Ramos (cell line): ENCODE data around the gene PCDH9.

Experiments used
- in situ Hi-C: fragments of 300-500 bp; cut with MboI; formaldehyde crosslinking; loops from one replicate; pipeline ENCODE4 v1.14.3; 2022; ENCODE audit warnings: low sequenced_read_pairs; ENCODE audit not compliant: unreplicated experiment

PCDH9 gene

DNA sequence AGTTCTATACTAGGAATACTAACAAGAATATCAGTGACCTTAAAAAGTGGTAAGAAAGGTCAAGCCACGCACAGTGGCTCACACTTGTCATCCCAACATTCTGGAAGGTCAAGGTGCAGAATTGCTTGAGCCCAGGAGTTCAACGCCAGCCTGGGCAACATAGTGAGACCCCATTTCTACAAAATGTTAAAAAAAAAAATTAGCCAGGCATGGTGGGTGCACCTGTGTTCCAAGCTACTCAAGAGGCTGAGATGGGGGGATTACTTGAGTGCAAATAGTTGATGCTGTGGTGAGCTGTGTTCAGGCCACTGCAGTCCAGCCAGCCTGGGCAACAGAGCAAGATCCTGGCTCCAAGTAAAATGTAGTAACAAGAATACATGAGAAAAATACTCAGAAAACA lies 61.8 kb downstream of the PCDH9 start:
- in situ Hi-C loops: no loop called here

DNA sequence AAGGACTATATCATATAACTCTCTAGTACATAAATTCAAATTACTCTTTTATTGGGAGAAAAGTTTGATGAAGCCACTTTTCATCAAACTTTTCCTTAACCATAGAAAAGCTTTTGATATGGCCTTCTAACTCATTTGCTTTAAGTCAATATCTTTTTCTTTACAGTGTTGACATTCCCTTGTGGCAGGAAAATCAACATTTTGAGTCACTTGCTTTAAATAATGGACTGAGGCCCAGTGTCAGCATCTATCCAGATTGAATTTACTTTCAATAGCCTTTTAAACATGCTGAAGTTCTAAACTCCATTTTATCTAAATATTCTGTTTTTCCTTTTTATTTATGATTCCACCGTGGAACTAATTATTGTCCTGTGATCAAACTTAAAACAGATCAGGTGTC lies 62.7 kb downstream of the PCDH9 start:
- in situ Hi-C loops: no loop called here

DNA sequence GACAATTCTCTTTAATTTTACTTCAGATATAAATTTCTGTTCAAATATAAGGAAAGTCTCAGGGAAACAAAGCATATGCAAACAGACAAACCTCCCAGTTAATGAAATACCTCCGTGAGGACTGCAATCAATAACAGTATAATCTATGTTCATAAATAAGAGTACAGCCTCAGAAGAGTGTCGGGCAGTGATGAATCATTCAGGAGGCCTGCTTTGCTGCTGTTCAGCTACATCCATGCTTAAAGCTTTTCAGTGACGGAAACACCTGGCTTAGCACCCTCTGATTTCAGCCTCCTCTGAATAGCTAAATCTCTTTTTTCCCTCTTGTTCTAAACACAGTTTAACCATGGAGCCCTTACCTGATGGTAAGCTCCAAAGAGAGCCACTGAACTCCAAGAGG lies 69.0 kb downstream of the PCDH9 start:
- in situ Hi-C loops: no loop called here

DNA sequence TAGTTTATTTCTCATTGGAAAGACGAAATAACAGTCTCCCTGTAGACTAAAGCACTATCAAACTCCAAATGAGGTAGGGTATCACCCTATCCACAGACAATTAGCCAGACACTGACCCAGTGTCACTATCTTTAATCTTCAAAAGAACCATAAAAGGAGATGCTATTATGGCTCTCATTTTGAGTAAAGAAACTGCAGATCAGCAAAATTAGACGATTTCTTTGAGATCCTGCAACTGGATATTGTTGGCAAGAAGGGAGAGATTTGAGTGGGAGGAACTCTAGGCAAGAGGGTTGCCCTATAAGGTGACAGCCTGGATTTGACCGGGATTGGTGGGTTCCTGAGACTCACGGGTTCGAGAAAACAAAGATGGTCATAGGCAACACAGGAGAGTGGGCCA lies 71.2 kb downstream of the PCDH9 start:
- in situ Hi-C loops: no loop called here

DNA sequence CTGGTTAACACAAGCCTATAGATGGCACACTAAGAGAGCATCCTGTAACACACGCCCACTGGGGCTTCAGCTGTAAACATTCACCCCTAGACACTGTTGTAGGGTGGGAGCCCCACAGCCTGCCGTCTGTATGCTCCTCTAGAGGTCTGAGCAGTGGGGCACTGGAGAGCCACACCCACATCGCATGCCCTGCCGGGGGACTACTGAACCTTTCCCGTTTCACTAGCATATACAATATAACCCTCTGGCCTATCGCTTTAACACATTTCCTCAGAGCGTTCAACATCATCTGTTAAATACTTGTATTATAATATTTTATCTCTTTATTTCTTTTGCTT lies 73.4 kb downstream of the PCDH9 start:
- in situ Hi-C loops: no loop called here

DNA sequence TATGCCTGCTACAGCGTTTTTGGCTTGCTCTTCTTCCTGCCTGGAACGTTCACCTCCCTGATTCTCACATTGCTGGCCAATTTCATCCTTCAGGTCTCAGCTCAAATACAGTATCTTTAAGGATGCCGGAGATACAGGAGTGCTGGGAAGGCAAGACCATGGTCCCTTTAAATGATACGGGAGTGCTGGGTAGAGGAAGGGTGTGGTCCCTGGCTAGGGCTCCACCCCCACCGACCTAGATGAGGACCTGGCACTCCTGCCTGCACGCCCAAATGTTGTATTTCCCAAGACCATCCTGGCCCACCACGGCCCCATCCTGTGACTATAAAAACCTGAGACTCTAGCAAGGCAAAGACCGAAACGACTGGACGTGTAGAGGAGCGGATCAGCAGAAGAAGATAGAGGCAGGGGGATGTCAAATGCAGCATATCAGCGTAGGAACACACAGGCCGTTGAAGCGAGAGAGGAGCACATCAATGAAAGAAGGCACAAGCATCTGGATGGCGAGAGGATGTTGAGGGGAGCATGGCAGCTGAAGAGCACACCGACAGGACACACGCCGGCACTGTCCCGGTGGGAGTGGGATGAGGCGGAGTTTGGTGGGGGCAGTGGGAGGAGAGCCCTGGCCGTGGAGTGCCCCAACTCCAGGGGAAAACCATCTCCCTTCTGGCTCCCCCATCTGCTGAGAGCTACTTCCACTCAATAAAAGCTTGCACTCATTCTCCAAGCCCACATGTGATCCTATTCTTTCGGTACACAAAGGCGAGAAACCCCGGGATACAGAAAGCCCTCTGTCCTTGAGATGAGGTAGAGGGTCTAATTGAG lies 74.0 kb downstream of the PCDH9 start:
- in situ Hi-C loops: no loop called here

DNA sequence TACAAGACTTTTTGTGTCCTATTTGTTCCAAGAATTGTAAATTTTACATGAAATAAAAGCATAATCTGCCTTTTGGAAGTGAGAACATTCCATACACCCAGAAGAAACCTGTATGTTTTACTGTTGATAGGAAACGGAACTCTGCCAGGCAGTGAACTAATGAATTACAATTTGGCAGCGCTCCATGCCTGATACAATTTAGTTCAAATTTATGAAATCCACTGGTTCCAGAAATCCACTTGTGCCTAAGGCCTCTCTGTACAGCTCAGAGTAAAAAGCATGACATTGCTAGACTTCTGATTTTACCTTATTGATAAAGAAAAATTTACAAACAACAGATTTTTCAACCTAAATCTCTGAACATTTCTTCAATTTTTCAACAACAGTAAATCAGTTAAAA lies 78.1 kb downstream of the PCDH9 start:
- in situ Hi-C loops: no loop called here

DNA sequence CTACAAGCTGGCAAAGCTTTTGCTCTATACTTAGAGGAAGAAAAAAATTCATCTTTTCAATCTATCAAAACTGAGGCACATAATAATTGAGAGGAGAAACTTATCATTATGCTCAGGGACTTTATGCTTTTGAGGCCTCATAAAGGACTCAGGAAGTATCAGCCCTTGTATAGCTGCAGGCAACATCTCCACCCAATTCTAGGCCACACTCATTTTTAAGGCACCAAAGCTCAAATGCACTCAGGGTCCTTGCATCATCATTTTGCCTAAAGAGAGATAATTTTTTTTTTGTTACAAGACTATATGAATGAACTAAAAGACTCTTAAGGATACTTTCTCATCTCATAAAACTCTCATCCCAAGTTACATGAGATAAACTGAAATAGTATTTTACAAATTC lies 78.5 kb downstream of the PCDH9 start:
- in situ Hi-C loops: no loop called here

DNA sequence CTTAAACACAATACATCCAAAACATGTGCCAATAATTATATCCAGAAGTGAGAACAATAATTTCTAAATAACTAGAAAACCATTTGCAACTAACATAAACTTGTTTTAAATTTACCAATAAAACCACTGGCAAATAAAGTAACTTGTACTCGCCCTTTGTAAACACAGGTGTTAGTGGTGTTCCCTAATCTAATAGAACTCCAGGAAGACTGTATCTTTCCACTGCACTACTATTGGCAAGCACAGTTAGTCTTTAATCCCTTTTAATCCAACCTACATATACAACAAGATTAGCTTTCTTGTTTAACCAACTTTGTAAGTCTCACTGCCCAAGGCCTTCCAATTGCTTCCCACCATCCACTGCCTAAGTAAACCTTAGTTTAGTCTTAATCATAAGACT lies 79.5 kb downstream of the PCDH9 start:
- in situ Hi-C loops: no loop called here

DNA sequence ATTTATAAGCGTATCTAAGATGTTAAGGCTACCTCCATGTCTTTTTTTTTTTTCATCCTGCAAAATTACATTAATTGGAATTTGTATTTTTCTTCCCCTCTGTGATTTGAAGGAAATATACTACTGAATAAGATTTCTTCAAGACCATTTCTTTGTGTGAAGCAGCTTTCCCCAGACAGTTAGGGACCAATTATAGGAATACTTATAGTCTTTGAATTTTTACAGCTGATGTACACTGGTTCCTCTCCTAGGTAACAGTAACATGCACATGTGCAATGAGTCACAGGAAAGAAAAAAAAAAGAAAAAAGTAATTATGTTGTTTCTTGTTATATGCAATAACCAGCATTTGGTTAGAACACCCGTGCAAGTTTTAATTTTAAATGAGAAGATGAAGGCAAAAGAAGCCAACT lies 82.0 kb downstream of the PCDH9 start:
- in situ Hi-C loops: no loop called here

DNA sequence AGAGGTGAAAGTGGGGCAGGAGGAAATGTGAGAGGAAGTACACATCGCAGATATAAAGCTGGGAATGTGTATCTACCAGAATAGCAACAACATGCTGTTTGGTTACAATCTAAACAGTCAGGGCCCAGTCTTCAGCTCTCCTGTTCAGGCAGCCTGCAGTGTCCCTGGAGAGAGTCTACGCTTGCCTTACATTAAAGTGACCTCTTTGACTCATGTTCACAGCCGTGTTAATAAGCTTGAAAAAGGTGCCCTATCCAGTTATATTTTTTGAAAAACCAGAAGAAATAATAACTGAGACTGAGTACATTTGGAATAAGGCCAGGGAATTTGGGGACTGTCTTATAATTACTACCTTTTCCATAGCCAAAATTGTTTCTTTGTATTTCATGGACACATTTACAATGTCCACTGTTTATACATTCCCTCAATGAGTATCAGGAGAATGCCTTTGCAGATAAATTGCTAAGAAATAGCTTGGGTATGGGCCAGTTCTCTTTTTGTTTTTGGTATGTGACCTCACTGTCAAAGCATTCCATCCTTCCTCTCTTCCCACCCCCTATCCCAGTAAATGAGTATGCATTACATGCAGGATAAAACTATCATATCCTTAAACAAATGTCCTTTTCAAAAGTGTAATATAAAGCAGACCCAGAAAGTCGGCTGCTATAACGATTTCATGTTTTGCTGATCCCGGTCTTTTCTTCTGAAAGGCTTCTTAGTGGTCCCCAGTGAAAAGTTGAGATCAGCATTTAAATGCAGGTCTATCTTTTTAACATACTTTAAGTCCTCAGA lies 82.6 kb downstream of the PCDH9 start:
- in situ Hi-C loops: no loop called here

DNA sequence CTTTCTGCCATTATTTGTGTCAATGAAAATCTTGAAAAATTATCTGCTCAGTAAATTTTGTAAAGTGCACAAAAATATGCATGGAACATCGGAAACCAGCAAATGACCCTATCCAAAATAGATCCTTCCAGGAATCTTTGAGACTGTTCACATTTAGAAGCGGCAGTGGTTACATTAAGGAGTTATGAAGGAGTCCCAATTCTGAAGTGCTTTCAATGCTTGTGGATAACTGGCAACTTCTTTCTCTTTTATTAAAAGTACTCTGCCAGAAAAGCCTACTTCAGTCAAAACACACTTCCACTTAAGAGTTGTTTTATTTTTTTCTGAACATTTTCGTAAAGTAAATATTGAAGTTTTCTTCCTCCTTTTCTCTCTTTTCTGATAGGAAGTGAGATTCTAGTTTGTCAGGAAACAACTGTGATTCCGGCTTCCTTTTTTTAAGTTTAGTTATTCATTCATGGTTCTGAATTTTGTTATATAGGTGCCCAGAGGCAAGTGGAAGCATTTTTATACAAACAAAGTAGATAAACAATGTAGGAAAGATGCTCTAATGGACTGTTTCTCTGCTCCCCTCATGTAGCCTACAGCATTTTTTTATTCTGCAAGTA lies 83.5 kb downstream of the PCDH9 start:
- in situ Hi-C loops: no loop called here

DNA sequence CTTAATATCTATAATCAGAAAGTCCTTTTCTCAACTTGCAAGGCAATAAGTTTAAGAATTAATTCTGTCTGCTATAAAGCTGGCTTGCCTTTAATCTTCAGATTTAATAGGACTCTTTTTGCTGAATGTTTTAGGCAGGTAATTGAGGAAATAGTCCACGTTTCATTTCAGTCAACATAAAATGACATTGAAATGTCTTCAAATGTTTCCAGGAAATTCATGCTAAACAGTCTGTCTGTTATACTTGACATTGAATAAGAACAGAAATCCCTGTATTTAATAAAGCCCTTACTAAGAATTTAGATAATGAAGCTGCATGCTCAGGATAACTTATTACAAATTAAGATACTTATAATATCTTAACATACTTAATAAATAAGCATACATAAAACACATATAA lies 84.2 kb downstream of the PCDH9 start:
- in situ Hi-C loops: no loop called here

DNA sequence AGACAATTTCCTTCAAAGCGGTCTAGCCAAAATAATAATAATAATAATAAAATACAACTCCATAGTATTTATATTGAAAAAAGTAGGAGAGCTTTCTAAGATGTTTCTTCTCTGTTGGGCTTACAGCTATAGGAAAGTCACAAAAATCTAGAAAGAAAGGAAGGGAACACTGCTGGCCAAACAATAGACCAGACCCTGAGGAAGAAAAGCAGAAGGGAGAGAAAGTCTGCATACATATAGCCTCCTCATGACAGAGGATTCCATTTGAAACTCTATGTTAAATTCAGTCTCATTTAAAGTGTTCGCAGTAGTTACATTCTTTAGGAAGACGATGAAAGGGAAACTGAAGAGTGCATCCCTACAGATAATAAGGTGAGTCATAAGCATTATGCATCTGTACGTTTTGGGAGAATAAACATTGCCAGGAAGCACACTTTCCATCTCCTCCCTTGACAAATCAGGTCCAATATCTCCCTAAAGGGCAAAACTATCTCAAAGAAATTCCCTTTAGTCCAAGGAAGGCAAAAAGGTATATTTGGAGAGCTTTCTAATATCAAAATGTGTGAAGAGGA lies 86.5 kb downstream of the PCDH9 start:
- in situ Hi-C loops: no loop called here

DNA sequence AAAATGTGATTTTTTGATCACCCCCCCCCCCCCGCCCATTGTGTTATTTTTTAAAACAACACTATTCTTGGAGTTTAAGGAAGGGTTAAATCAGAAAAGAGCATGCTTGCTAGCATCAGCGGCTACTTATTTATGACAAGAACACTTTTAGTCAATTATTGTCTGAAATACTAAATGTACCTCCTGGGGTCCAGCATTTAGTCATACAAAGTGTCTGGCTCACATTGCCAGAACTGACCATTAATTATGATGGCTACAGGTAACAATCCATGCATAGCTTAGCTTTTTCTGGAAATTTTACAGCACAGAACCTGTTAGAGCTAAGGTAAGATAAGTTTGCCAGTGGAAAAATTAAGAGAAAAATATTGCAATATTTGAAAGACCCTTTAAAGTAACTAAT lies 90.1 kb downstream of the PCDH9 start:
- in situ Hi-C loops: no loop called here

DNA sequence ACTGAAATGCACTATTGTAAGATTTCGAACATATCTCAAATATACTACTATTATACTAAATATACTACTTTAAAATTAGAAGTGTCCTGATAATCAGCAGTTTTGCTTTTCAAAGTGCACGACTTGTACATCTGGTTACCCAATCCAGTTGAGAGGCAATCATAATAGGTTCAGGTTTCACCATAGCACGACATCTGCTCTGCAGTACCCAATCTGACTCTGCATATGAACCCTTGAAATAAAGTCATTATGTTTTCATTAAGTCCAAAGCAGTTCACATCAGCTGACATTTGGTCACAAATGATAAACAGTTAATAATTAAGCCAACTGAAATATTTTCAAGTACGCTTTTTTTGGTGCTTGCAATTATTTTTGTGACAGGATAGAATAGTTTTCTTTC lies 90.6 kb downstream of the PCDH9 start:
- in situ Hi-C loops: no loop called here

DNA sequence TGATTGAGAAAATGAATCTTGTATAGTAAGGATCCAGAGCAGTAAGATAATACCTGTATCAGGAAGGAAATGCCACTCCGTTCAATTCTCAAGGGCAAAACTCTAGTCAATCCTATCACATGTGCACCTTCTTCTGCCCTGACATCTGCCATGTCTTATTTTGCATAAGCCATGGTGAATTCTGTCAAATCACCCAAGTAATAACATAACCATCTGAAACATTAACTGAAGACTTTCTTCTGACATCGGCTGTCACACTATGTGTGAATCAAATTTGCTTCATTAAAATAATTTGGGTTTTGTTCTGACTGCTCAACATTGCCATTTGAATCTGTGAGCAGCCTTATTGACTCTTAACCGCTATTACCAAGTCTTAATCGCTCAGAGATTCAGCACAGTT lies 91.2 kb downstream of the PCDH9 start:
- in situ Hi-C loops: no loop called here

DNA sequence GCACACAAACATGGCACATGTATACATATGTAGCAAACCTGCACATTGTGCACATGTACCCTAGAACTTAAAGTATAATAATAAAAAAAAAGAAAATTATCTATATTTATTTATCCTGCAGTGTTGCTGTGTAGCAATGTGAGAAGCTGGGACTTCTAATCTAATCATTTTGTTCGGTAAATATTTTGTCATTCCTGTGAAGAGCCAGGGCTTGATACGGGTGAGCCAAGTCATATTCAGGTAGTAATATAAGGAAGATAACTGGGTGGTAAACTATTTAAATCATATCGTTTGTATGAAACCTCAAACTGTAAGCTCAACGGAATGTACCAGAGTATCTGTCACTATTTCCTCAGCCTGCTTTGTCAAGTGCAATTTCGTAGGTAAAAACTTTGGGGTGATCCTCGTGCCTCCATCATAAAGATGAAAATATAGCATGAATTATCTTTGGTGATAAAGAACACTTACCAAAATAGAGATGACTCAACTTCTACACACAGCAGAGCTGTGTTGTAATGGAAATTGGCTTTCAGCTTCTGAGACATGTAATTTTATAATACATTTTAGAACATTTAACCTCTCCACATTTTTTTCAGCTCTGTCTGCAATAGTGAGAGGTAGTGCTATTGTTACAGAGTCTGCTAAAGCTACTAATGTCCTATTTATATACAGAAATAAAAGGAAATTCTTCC lies 92.9 kb downstream of the PCDH9 start:
- in situ Hi-C loops: no loop called here

DNA sequence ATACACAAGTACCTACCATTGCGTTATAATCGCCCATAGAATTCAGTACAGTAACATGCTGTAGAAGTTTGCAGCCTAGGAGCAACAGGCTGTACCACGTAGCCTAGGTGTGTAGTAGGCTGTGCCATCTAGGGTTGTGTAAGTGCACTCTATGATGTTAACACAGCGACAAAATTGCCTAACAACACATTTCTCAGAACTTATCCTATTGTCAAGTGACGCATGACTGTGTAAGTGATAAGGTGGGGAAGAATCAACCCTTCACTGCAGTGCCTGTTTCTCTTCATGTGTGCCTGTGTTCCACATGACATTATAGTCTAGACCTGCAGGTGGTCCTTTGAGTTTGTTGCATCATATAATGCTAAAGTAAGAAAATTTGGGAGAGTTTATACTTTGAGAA lies 94.0 kb downstream of the PCDH9 start:
- in situ Hi-C loops: no loop called here

DNA sequence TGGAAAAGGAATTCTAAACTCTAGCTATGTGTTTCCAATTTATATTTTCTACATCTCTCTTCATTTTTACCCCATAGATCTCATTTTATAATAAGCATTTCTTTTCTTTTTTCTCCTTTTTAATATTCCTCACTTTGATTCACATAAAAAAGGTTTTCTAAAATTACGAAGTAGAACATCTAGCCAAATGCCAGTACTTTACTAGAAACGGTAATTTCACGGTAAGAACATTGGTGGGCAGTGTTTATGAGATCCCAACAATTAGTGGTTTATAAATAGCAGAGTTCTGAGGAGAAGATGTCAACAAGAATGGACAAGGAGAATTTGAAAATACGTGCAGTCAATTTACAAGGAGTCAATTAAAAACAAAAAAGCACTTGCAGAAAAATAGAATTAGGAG lies 94.8 kb downstream of the PCDH9 start:
- in situ Hi-C loops: no loop called here
